Activated CD4-positive, alpha-beta T cell treated with anti-CD3 and anti-CD28 coated beads, Interleukin-2, Interleukin-4, amounts not matched to agents 100 ng/mL and 50 ng/mL, durations not matched to agents 16 hours and 8 hours (primary cell): Measurements from ENCODE around the gene TAF4.
A peak's percentile ranks its signal among the peaks of the same experiment; 100 is the strongest.

ENCODE experiments used
- DNase-seq: peaks from one replicate; pipeline ENCODE4 v3.0.0-alpha.2; 2020; ENCODE audit warnings: low spot score

The TAF4 gene

GRCh38 chr20:62019881-62020492, 45.7 kb downstream of the TAF4 start:
- DNase-seq = no peak

- no peak for DNase-seq
These were observed 46.4 kb downstream of the TAF4 start for GRCh38 chr20:62019144-62019805.

GRCh38 chr20:62018437-62019143, 47.1 kb downstream of the TAF4 start:
- DNase-seq = no peak

GRCh38 chr20:62015540-62016288, 50.0 kb downstream of the TAF4 start:
- no peak for DNase-seq

- DNase-seq = no peak
These were observed 50.7 kb downstream of the TAF4 start for GRCh38 chr20:62014889-62015537.

GRCh38 chr20:62014488-62014775, 51.2 kb downstream of the TAF4 start:
- no peak for DNase-seq

- no peak for DNase-seq
These were observed 53.0 kb downstream of the TAF4 start for GRCh38 chr20:62012631-62013030.

- DNase-seq = no peak
These were observed 53.6 kb downstream of the TAF4 start for GRCh38 chr20:62011938-62012534.

- no peak for DNase-seq
These were observed 54.3 kb downstream of the TAF4 start for GRCh38 chr20:62011403-62011790.

GRCh38 chr20:62010551-62011402, 54.9 kb downstream of the TAF4 start:
- DNase-seq = peak; percentile 24

GRCh38 chr20:62009869-62010445, 55.7 kb downstream of the TAF4 start:
- no peak for DNase-seq

- DNase-seq = no peak
These were observed 56.4 kb downstream of the TAF4 start for GRCh38 chr20:62009322-62009721.

GRCh38 chr20:62008643-62009183, 57.0 kb downstream of the TAF4 start:
- DNase-seq = no peak

GRCh38 chr20:62007127-62007647, 58.5 kb downstream of the TAF4 start:
- DNase-seq = no peak

- no peak for DNase-seq
These were observed 59.2 kb downstream of the TAF4 start for GRCh38 chr20:62006482-62006881.

GRCh38 chr20:62004614-62005013, 61.1 kb downstream of the TAF4 start:
- DNase-seq = no peak

- no peak for DNase-seq
These were observed 61.9 kb downstream of the TAF4 start for GRCh38 chr20:62003567-62004405.

- DNase-seq = no peak
These were observed 62.7 kb downstream of the TAF4 start for GRCh38 chr20:62002882-62003480.
